ENCODE results near the gene GHR. TPM values are rescaled to one million over a fixed set of nuclear protein-coding genes. Genes with fewer than 3 reads are reported as not detected.

GHR gene
- total RNA-seq, 1 experiment from 2014 or later = 2.2 TPM

- H3K9me3 ChIP-seq (ENCODE audit: low read length) = no peaks in the 10 kb centered on the region
- H3K9ac ChIP-seq (ENCODE audit: low read length) = no peak overlapping the region
- TF ChIP-seq EZH2 (IDR thresholded peaks at IDR 0.05; ENCODE audit: low read length, unreplicated experiment) = no peak
- no peak for TF ChIP-seq CTCF (conservative IDR thresholded peaks at IDR 0.05; ENCODE audit: low read depth, low read length)
- TF ChIP-seq EZH2phosphoT487 (IDR thresholded peaks at IDR 0.05; ENCODE audit: borderline replicate concordance, low read length) = no peak
- ChIA-PET CTCF (no interaction called here), POLR2A (ENCODE audit: unreplicated experiment) (interaction anchor here (0.7 kb wide), 1 partner anchor 741 kb away, joined by 3 read pairs; no protein-coding TSS in a partner anchor)
- no peak overlapping the region for H3K4me2 ChIP-seq (ENCODE audit: low read length)
- peaks cover 7% of the 10 kb centered on the region for H3F3A ChIP-seq (ENCODE audit: low read length, unreplicated experiment)
- intact Hi-C loops (cut with micrococcal nuclease) = no loop called here
- no peaks in the 10 kb centered on the region for H3K9me2 ChIP-seq (replicated peaks; ENCODE audit: low read length)
- no peak for ATAC-seq
- DNase-seq = no peak
- no peak overlapping the region for H3K27ac ChIP-seq (ENCODE audit: low read length)
- H4K20me1 ChIP-seq (ENCODE audit: low read length) = no peaks in the 10 kb centered on the region
- peaks cover 23% of the 10 kb centered on the region for H3K4me1 ChIP-seq (ENCODE audit: insufficient read depth, low read length)
- no peaks in the 10 kb centered on the region for H3K36me3 ChIP-seq (ENCODE audit: low read depth, low read length)
- no peaks in the 10 kb centered on the region for H3K79me2 ChIP-seq (ENCODE audit: low read length)
- H3K27me3 ChIP-seq (ENCODE audit: low read length) = no peaks in the 10 kb centered on the region
- no TSS peak for BruUV-seq (replicated peaks)
- H2AFZ ChIP-seq (ENCODE audit: low read length) = no peak overlapping the region
- H3K4me3 ChIP-seq (ENCODE audit: low read length) = no peak overlapping the region
Measured at GRCh38 chr5:42645138-42645537, 221.9 kb downstream of the GHR start.

GRCh38 chr5:42648036-42648435 lies 224.8 kb downstream of the GHR start:
- Histone ChIP-seq H3K4me3 (ENCODE audit: low read length) (no peak overlapping the region), H3K27me3 (ENCODE audit: low read length) (no peaks in the 10 kb centered on the region), H3K4me1 (ENCODE audit: insufficient read depth, low read length) (no peaks in the 10 kb centered on the region), H3K27ac (ENCODE audit: low read length) (no peak overlapping the region), H3K9me2 (replicated peaks; ENCODE audit: low read length) (no peaks in the 10 kb centered on the region), H2AFZ (ENCODE audit: low read length) (no peak overlapping the region), H3K9me3 (ENCODE audit: low read length) (no peaks in the 10 kb centered on the region), H3K4me2 (ENCODE audit: low read length) (no peak overlapping the region), H3F3A (ENCODE audit: low read length, unreplicated experiment) (no peaks in the 10 kb centered on the region), H4K20me1 (ENCODE audit: low read length) (no peaks in the 10 kb centered on the region), H3K9ac (ENCODE audit: low read length) (no peak overlapping the region), H3K79me2 (ENCODE audit: low read length) (no peaks in the 10 kb centered on the region), H3K36me3 (ENCODE audit: low read depth, low read length) (no peaks in the 10 kb centered on the region)
- intact Hi-C loops (cut with micrococcal nuclease) = no loop called here
- BruUV-seq (replicated peaks) = no TSS peak
- no peak for DNase-seq
- TF ChIP-seq EZH2 (IDR thresholded peaks at IDR 0.05; ENCODE audit: low read length, unreplicated experiment) (no peak), CTCF (conservative IDR thresholded peaks at IDR 0.05; ENCODE audit: low read depth, low read length) (no peak), EZH2phosphoT487 (IDR thresholded peaks at IDR 0.05; ENCODE audit: borderline replicate concordance, low read length) (no peak)
- POLR2A ChIA-PET (ENCODE audit: unreplicated experiment) = no interaction called here
- CTCF ChIA-PET = interaction anchor here (1.1 kb wide), 1 partner anchor 62 kb away, joined by 11 read pairs; no protein-coding TSS in a partner anchor
- no peak for ATAC-seq

- ChIA-PET POLR2A (ENCODE audit: unreplicated experiment) (no interaction called here), CTCF (interaction anchor here (0.6 kb wide), 1 partner anchor 421 kb away, joined by 4 read pairs; no protein-coding TSS in a partner anchor)
- no peak for TF ChIP-seq CTCF (conservative IDR thresholded peaks at IDR 0.05; ENCODE audit: low read depth, low read length)
- no peak for TF ChIP-seq EZH2 (IDR thresholded peaks at IDR 0.05; ENCODE audit: low read length, unreplicated experiment)
- no peak for TF ChIP-seq EZH2phosphoT487 (IDR thresholded peaks at IDR 0.05; ENCODE audit: borderline replicate concordance, low read length)
Measured at GRCh38 chr5:42648915-42649314, 225.7 kb downstream of the GHR start.

More at GRCh38 chr5:42648915-42649314, 225.7 kb downstream of the GHR start:
- no peaks in the 10 kb centered on the region for H3F3A ChIP-seq (ENCODE audit: low read length, unreplicated experiment)
- intact Hi-C loops (cut with micrococcal nuclease) = no loop called here
- no peaks in the 10 kb centered on the region for H4K20me1 ChIP-seq (ENCODE audit: low read length)
- H3K27me3 ChIP-seq (ENCODE audit: low read length) = no peaks in the 10 kb centered on the region
- no peaks in the 10 kb centered on the region for H3K4me1 ChIP-seq (ENCODE audit: insufficient read depth, low read length)
- H3K36me3 ChIP-seq (ENCODE audit: low read depth, low read length) = no peaks in the 10 kb centered on the region
- H2AFZ ChIP-seq (ENCODE audit: low read length) = no peak overlapping the region
- H3K4me3 ChIP-seq (ENCODE audit: low read length) = no peak overlapping the region
- no peaks in the 10 kb centered on the region for H3K9me2 ChIP-seq (replicated peaks; ENCODE audit: low read length)
- no peaks in the 10 kb centered on the region for H3K9me3 ChIP-seq (ENCODE audit: low read length)
- H3K79me2 ChIP-seq (ENCODE audit: low read length) = no peaks in the 10 kb centered on the region
- no peak overlapping the region for H3K4me2 ChIP-seq (ENCODE audit: low read length)
- BruUV-seq (replicated peaks) = no TSS peak
- H3K27ac ChIP-seq (ENCODE audit: low read length) = no peak overlapping the region
- H3K9ac ChIP-seq (ENCODE audit: low read length) = no peak overlapping the region
- DNase-seq (no peak), ATAC-seq (peak; percentile 48; the same call in 1 of the 2 replicates)

Measured in PC-3 (cell line).